Thyroid gland (tissue), 4 donors: ENCODE results near the gene ALDH3A2. TPM values are rescaled to one million over a fixed set of nuclear protein-coding genes. Genes with fewer than 3 reads are reported as not detected.

ENCODE experiments used
- DNase-seq, 2 donors: peaks; one replicate each; pipeline ENCODE4 v3.0.0-alpha.2; 2019
- H3K27ac ChIP-seq, 3 donors: fragments of 200-600 bp; sonication (generic); 1 replicate in 2 of 3; 2 replicates in 1 of 3; pipeline ENCODE4 v1.5.1; 2016 to 2019; ENCODE audit warnings: mild to moderate bottlenecking in 1 of 3, moderate library complexity in 1 of 3
- H3K27me3 ChIP-seq: fragments of 200-600 bp; sonication (generic); one replicate; pipeline ENCODE4 v1.5.1; 2019
- H3K36me3 ChIP-seq, 2 donors: fragments of 200-600 bp; sonication (generic); one replicate each; pipeline ENCODE4 v1.5.1; 2016 to 2019
- H3K4me1 ChIP-seq, 2 donors: fragments of 200-600 bp; sonication (generic); one replicate each; pipeline ENCODE4 v1.5.1; 2017 to 2019
- H3K4me3 ChIP-seq, 3 donors: fragments of 200-600 bp; sonication (generic); replicated peaks in 1 of 3; 1 replicate in 2 of 3; 2 replicates in 1 of 3; pipeline ENCODE4 v1.5.1; 2016; ENCODE audit warnings: mild to moderate bottlenecking in 1 of 3
- H3K9me3 ChIP-seq: fragments of 200-600 bp; sonication (generic); one replicate; pipeline ENCODE4 v1.5.1; 2017
- POLR2A ChIP-seq, 2 donors: fragments of 450-650 bp; IDR thresholded peaks; one replicate each; pipeline ENCODE4 v1.6.1; 2017; ENCODE audit warnings: antibody characterized with exemption in 2 of 2, mild to moderate bottlenecking in 2 of 2, moderate library complexity in 1 of 2
- WGBS, 2 donors: methylation state at CpG; one replicate each; pipeline ENCODE4 v1.1.5; 2017; 5-methylcytosine and 5-hydroxymethylcytosine counted together
- intact Hi-C: fragments of 100-400 bp; cut with DNase I; formaldehyde crosslinking; loops from one replicate; pipeline ENCODE4 v1.15.1; 2023
- small RNA-seq: library from RNA; depleted of rRNA; stranded (forward); fragments of <200 nt; gene quantifications from one replicate; pipeline ENCODE3, GENCODE V24; 2016
- total RNA-seq, 4 donors: library from RNA; depleted of rRNA; stranded (reverse); fragments of >200 nt; gene quantifications; one replicate each; pipeline ENCODE4 v1.2.3, GENCODE V29; 2016
- TF ChIP-seq, protein P1 (sequence below), 6 experiments: fragments of 200-600 bp in 3 of 6; fragments of 450-650 bp in 3 of 6; sonication (generic) in 3 of 6; IDR thresholded peaks; one replicate each; pipeline ENCODE4 v1.5.1; 2016 to 2019; ENCODE audit warnings: antibody characterized with exemption in 6 of 6, mild to moderate bottlenecking in 2 of 6, inconsistent platforms in 1 of 6, moderate library complexity in 1 of 6

The ALDH3A2 gene
- total RNA-seq, 4 donors from 2014 or later, result 198 to 566 (median 366) TPM

DNA sequence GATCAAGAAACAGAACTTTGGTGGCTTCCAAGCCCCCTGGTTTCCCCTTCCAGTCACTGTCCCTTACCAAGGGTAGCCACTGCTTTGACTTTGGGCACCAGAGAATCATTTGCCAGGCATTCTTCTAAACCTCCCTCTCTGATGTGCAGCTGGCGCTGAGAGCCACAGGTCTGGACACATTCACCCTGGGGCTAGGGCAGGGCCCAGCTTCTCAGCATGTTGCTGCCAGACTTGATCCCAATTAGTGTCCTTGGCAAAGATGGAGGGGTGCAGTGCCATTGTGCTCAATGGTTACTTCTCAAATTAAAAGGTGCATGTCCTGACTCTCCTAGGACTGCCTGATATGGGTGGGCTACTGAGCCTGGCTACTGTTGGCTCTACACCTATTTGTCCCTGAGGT, 75.4 kb downstream of the ALDH3A2 start:
- no peak for DNase-seq
- H3K4me1 ChIP-seq, result peaks cover 31 to 53% of the 10 kb centered on the region in 2 donors
- no peaks in the 10 kb centered on the region for H3K36me3 ChIP-seq
- intact Hi-C loops, result no loop called here
- no peak overlapping the region for H3K27ac ChIP-seq
- H3K4me3 ChIP-seq, result no peak overlapping the region
- TF ChIP-seq, protein P1, sequence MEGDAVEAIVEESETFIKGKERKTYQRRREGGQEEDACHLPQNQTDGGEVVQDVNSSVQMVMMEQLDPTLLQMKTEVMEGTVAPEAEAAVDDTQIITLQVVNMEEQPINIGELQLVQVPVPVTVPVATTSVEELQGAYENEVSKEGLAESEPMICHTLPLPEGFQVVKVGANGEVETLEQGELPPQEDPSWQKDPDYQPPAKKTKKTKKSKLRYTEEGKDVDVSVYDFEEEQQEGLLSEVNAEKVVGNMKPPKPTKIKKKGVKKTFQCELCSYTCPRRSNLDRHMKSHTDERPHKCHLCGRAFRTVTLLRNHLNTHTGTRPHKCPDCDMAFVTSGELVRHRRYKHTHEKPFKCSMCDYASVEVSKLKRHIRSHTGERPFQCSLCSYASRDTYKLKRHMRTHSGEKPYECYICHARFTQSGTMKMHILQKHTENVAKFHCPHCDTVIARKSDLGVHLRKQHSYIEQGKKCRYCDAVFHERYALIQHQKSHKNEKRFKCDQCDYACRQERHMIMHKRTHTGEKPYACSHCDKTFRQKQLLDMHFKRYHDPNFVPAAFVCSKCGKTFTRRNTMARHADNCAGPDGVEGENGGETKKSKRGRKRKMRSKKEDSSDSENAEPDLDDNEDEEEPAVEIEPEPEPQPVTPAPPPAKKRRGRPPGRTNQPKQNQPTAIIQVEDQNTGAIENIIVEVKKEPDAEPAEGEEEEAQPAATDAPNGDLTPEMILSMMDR (IDR thresholded peaks at IDR 0.05), result no peak
- TF ChIP-seq POLR2A (IDR thresholded peaks at IDR 0.05), result no peak
- WGBS, 2 donors, result 83 to 100% methylated on average over 1 of the region's 1 CpG
- no peaks in the 10 kb centered on the region for H3K27me3 ChIP-seq
- H3K9me3 ChIP-seq, result no peaks in the 10 kb centered on the region

DNA sequence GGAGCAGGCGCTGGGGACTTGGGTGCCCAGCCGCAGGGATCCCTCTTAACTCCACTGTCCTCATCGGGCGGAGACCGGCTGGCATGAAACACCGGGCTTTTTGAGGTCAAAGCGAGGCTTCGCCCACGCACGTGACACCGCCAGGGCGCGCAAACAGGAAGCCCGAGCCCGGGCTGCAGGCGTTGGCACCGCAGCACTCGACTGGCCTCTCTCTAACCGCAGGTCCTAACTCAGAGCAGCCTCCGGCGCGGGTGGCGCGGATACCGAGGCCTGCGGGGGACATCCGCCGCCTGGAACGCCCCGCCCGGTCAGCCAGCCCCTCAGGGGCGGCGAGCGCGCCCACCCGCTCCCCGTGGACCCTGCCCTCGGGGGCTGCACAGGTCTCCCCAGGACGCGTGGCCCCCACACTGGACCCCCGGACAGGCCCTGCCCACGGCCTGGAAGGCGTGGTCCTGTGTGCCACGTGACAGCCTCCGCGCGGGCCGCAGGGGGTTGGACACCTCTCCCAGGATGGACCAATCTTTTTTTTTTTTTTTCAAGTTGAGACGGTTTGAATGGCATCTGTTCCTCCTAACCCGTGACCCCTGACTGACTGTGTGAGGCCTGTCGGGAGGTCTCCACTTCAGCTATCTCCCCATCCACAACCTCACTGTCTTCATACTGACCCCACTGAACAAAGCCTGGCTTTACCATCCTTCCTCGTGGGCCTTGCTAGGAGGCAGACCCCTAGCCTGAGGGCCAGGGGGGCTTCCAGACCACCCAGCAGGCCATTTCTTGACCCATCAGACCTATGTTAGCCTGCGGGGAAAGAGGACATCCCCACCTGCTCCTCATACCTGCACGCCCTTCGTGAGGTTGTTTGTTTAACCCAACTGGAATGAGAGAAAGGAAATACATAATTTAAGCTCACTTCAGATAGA, 76.2 kb downstream of the ALDH3A2 start:
- no peaks in the 10 kb centered on the region for H3K36me3 ChIP-seq
- H3K4me3 ChIP-seq, result no peak overlapping the region
- peaks cover 31 to 56% of the 10 kb centered on the region in 2 donors for H3K4me1 ChIP-seq
- no peaks in the 10 kb centered on the region for H3K9me3 ChIP-seq
- intact Hi-C loops, result no loop called here
- 59 to 82% methylated on average over 14 to 37 of the region's 55 CpGs for WGBS, 2 donors
- no peak overlapping the region for H3K27ac ChIP-seq
- H3K27me3 ChIP-seq, result no peaks in the 10 kb centered on the region
- DNase-seq, result peak in 1 of 2 donors; percentile 31
- no peak for TF ChIP-seq POLR2A (IDR thresholded peaks at IDR 0.05)
- TF ChIP-seq, protein P1 (IDR thresholded peaks at IDR 0.05), result no peak

DNA sequence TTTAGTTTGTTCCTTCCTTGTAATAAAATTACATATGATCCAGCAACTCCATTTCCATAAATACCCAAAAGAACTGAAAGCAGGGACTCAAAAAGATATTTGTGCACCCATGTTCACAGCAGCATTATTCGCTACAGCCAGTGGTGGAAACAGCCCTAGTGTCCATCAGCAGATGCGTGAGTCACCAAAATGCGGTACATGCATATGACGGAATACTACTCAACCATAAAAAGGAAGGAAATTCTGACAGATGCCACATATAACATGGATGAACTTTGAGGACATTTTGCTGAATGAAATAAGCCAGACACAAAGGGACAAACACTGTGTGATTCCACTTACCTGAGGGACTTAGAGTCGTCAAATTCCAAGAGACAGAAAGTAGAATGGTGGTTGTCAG, 76.9 kb downstream of the ALDH3A2 start:
- DNase-seq, result no peak
- Histone ChIP-seq H3K4me3 (no peak overlapping the region), H3K27ac (peak overlapping the region in 1 of 3 donors; percentile 99), H3K36me3 (no peaks in the 10 kb centered on the region), H3K9me3 (no peaks in the 10 kb centered on the region), H3K4me1 (peaks cover 28 to 52% of the 10 kb centered on the region in 2 donors), H3K27me3 (no peaks in the 10 kb centered on the region)
- WGBS, 2 donors, result 97% methylated on average over 5 of the region's 5 CpGs
- TF ChIP-seq, protein P1 (IDR thresholded peaks at IDR 0.05), result no peak
- no peak for TF ChIP-seq POLR2A (IDR thresholded peaks at IDR 0.05)
- intact Hi-C loops, result no loop called here

DNA sequence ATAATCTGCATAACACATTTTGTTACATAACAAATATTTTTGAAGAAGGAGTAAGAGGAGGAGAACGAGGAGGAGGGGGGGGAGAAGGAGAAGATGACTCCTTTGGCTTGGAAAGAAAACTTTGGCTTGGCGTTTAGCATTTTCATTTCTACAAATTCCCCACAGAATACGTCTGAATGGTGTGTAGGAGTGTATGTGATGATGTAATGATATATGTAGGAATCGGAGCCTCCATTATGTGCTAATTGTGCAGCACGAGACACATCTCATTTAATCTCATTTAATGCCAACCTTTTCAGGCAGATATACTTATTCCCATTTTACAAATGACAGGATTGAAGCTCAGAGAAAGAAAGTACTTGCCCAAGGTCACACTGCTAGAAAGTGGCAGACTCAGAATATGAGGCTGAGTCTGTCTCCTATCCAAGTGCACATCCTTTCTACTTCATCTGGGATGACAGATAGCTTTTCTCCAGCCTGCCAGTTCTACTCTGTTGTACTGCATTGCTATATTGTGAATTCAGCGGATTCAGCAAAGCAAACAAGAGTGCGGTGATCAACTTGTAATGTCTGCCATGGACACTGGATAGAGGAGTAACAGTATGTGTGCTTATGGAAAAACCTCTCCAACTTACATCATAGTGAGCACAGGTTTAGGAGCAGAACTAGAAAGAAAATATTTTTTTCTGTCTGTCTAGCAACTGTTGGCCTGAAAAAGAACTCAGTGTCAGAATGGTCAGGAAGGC, 78.3 kb downstream of the ALDH3A2 start:
- whole genome bisulfite sequencing, 2 donors, result 82 to 85% methylated on average over 7 of the region's 7 CpGs
- intact Hi-C loops, result no loop called here
- no peak for DNase-seq
- Histone ChIP-seq H3K4me3 (no peak overlapping the region), H3K27me3 (no peaks in the 10 kb centered on the region), H3K9me3 (no peaks in the 10 kb centered on the region), H3K36me3 (no peaks in the 10 kb centered on the region), H3K4me1 (peaks cover 25 to 49% of the 10 kb centered on the region in 2 donors), H3K27ac (peak overlapping the region; percentile 97 to 99 (median 97))
- no peak for TF ChIP-seq POLR2A (IDR thresholded peaks at IDR 0.05)
- TF ChIP-seq, protein P1 (IDR thresholded peaks at IDR 0.05), result no peak

Small RNA genes within 50 kb of the gene (small RNA-seq; reads per million reads assigned to genes)
- gene NMTRQ-TTG12-1 (not detected), gene RF00322 (not detected)

Other genes starting within 250 kb of the ALDH3A2 start
- gene RNF112, start 237.5 kb upstream of the ALDH3A2 start, total RNA-seq, result 1 to 10 TPM in 3 of 4 donors, under 1 TPM in 1; 0.83 to 3.5 (median 2.2) TPM
- gene SLC47A1, start 114.9 kb upstream of the ALDH3A2 start, total RNA-seq, result 10 to 100 TPM in 2 of 4 donors, 1 to 10 TPM in 2; 4.3 to 48.6 (median 11.8) TPM
- 1 to 10 TPM in 1 of 4 donors, under 1 TPM in 1, not detected in 2; 0.45 to 1.4 TPM for gene SLC47A2, start 67.8 kb downstream of the ALDH3A2 start, total RNA-seq
- gene ALDH3A1, start 99.5 kb downstream of the ALDH3A2 start, total RNA-seq, result 1 to 10 TPM in 2 of 4 donors, under 1 TPM in 1, not detected in 1; 0.94 to 1.6 (median 1.1) TPM
- 10 to 100 TPM; 15.8 to 22.6 (median 16.8) TPM for gene ULK2, start 219.2 kb downstream of the ALDH3A2 start, total RNA-seq